HCT116 (cell line): ENCODE data around the gene NOS1. TPM values are rescaled to one million over a fixed set of nuclear protein-coding genes. Genes with fewer than 3 reads are reported as not detected.

Source experiments
- ATAC-seq: fragments of 200-7000 bp; cut with Tn5 transposase; 2 replicates; pipeline ENCODE4 v1.9.1; 2020; ENCODE audit warnings: mild to moderate bottlenecking, moderate library complexity
- BruUV-seq: library from RNA; stranded (reverse); fragments of 400-500 nt; replicated peaks from 2 replicates; lab custom pipeline; 2021; lab: Mats Ljungman, UMichigan
- CTCF ChIA-PET: fragments of 300-600 bp; sonication (Branson Sonifier 250); formaldehyde crosslinking; loops from one replicate; lab custom pipeline; 2021; ENCODE audit warnings: antibody characterized with exemption; lab: Charles Lee
- POLR2A ChIA-PET: fragments of 300-600, 350-600 bp; sonication (Branson Sonifier 250); formaldehyde crosslinking; loops from one replicate; lab custom pipeline; 2021; ENCODE audit warnings: antibody characterized with exemption; lab: Charles Lee
- RAD21 ChIA-PET, 2 experiments: fragments of 300-600 bp; sonication (Branson Sonifier 250); formaldehyde crosslinking; loops; one replicate each; lab custom pipeline; 2023; ENCODE audit warnings: low total read pairs in 2 of 2; ENCODE audit not compliant: uncharacterized antibody in 2 of 2, unreplicated experiment in 2 of 2, low non-redundant PET in 1 of 2; lab: Charles Lee
- DNase-seq: peaks from one replicate; pipeline ENCODE4 v3.0.0-alpha.2; 2010; ENCODE audit warnings: low read depth, low spot score
- H2AFZ ChIP-seq: fragments of 200-600 bp; shearing (Covaris generic), sonication (generic); 2 replicates; pipeline ENCODE4 v1.6.1; 2017; ENCODE audit warnings: low read depth, mixed run types, mixed read lengths, antibody characterized with exemption, low read length; ENCODE audit not compliant: poor library complexity, severe bottlenecking
- H3K27ac ChIP-seq: 2 replicates; pipeline ENCODE4 v1.5.1; 2012; ENCODE audit warnings: low read depth, low read length
- H3K27me3 ChIP-seq: fragments of 200-600 bp; sonication (generic); 2 replicates; pipeline ENCODE4 v1.6.1; 2016; ENCODE audit warnings: mixed run types, low read length, mixed read lengths; ENCODE audit not compliant: insufficient read depth
- H3K36me3 ChIP-seq, 2 experiments: fragments of 200-500 bp in 1 of 2; fragments of 200-600 bp in 1 of 2; sonication (Bioruptor generic) in 1 of 2; sonication (generic) in 1 of 2; 2 replicates each; pipeline versions ENCODE4 v1.5.1 to v1.6.1; 2014 to 2016; ENCODE audit warnings: low read length in 2 of 2, inconsistent platforms in 1 of 2, mixed read lengths in 1 of 2, mixed run types in 1 of 2; ENCODE audit not compliant: insufficient read depth in 2 of 2, control insufficient read depth in 1 of 2
- H3K4me1 ChIP-seq, 2 experiments: fragments of 200-600 bp in 1 of 2; sonication (generic) in 1 of 2; 2 replicates each; pipeline versions ENCODE4 v1.5.1 to v1.6.1; 2012 to 2017; ENCODE audit warnings: low read length in 2 of 2, inconsistent platforms in 1 of 2, mild to moderate bottlenecking in 1 of 2, mixed read lengths in 1 of 2, mixed run types in 1 of 2, moderate library complexity in 1 of 2; ENCODE audit not compliant: insufficient read depth in 2 of 2, control insufficient read depth in 1 of 2
- H3K4me2 ChIP-seq: fragments of 200-600 bp; sonication (generic); 2 replicates; pipeline ENCODE4 v1.6.1; 2017; ENCODE audit warnings: mixed run types, low read length, mixed read lengths
- H3K4me3 ChIP-seq, 2 experiments: fragments of 200-600 bp in 1 of 2; sonication (generic) in 1 of 2; replicated peaks in 1 of 2; 2 replicates each; pipeline ENCODE4 v1.5.1; 2011 to 2016; ENCODE audit warnings: low read length in 2 of 2, control low read depth in 1 of 2, low read depth in 1 of 2, mild to moderate bottlenecking in 1 of 2, mixed read lengths in 1 of 2, mixed run types in 1 of 2
- H3K79me2 ChIP-seq: fragments of 200-600 bp; sonication (generic); 2 replicates; pipeline ENCODE4 v1.6.1; 2017; ENCODE audit warnings: mild to moderate bottlenecking, mixed run types, low read length, moderate library complexity, mixed read lengths; ENCODE audit not compliant: insufficient read depth
- H3K9ac ChIP-seq: fragments of 200-600 bp; sonication (generic); 2 replicates; pipeline ENCODE4 v1.6.1; 2016; ENCODE audit warnings: low read length, mixed read lengths
- H3K9me2 ChIP-seq: fragments of 200-600 bp; sonication (generic), shearing (Covaris generic); 2 replicates; pipeline ENCODE4 v1.6.1; 2017; ENCODE audit warnings: mixed run types, mild to moderate bottlenecking, moderate library complexity; ENCODE audit not compliant: insufficient read depth
- H3K9me3 ChIP-seq, 2 experiments: fragments of 200-500 bp in 1 of 2; fragments of 200-600 bp in 1 of 2; sonication (Bioruptor generic) in 1 of 2; sonication (generic) in 1 of 2; 2 replicates each; pipeline ENCODE4 v1.6.1; 2014 to 2017; ENCODE audit warnings: low read length in 2 of 2, mixed read lengths in 2 of 2, inconsistent platforms in 1 of 2, low read depth in 1 of 2, mild to moderate bottlenecking in 1 of 2, mixed run types in 1 of 2, moderate library complexity in 1 of 2; ENCODE audit not compliant: control insufficient read depth in 1 of 2, insufficient read depth in 1 of 2
- H4K20me1 ChIP-seq: fragments of 200-600 bp; sonication (generic), shearing (Covaris generic); 2 replicates; pipeline ENCODE4 v1.6.1; 2017; ENCODE audit warnings: mixed run types, mild to moderate bottlenecking, moderate library complexity; ENCODE audit not compliant: insufficient read depth
- CBX3 ChIP-seq: IDR thresholded peaks from 2 replicates; pipeline ENCODE4 v1.6.1; 2012; ENCODE audit warnings: low read depth
- CEBPB ChIP-seq: IDR thresholded peaks from 2 replicates; pipeline ENCODE4 v1.6.1; 2012; ENCODE audit warnings: low read depth
- EZH2phosphoT487 ChIP-seq: fragments of 200-600 bp; IDR thresholded peaks from 2 replicates; pipeline ENCODE4 v1.6.1; 2018; ENCODE audit warnings: antibody characterized with exemption, borderline replicate concordance
- JUND ChIP-seq: IDR thresholded peaks from 2 replicates; pipeline ENCODE4 v1.6.1; 2012
- POLR2A ChIP-seq: IDR thresholded peaks from 2 replicates; pipeline ENCODE4 v1.7.0; 2011; ENCODE audit warnings: borderline replicate concordance; ENCODE audit not compliant: insufficient read depth, insufficient read length; ENCODE audit errors: extremely low read depth
- RAD21 ChIP-seq: IDR thresholded peaks from 2 replicates; pipeline ENCODE4 v1.6.1; 2012; ENCODE audit warnings: low read depth, mild to moderate bottlenecking
- SIN3A ChIP-seq: IDR thresholded peaks from 2 replicates; pipeline ENCODE4 v1.6.1; 2012; ENCODE audit warnings: low read depth
- TCF7L2 ChIP-seq: IDR thresholded peaks from 2 replicates; pipeline ENCODE4 v1.7.0; 2011; ENCODE audit warnings: borderline replicate concordance, inconsistent platforms; ENCODE audit not compliant: insufficient read depth, insufficient read length; ENCODE audit errors: extremely low read depth
- ZBTB33 ChIP-seq: IDR thresholded peaks from 2 replicates; pipeline ENCODE4 v1.6.1; 2011; ENCODE audit warnings: mild to moderate bottlenecking, low read length, moderate library complexity; ENCODE audit not compliant: insufficient replicate concordance; ENCODE audit errors: extremely low read depth
- ZNF274 ChIP-seq: fragments of 200-500 bp; sonication (Bioruptor generic); IDR thresholded peaks from 2 replicates; pipeline ENCODE4 v1.6.1; 2014; ENCODE audit warnings: mild to moderate bottlenecking, low read depth, low read length, inconsistent platforms
- intact Hi-C: fragments of 100-400 bp; cut with micrococcal nuclease; formaldehyde crosslinking; loops from 2 replicates; pipeline ENCODE4 v1.10.0; 2022
- total RNA-seq: library from RNA; stranded (reverse); gene quantifications from one replicate; pipeline ENCODE4 v1.2.1, GENCODE V29; 2021; ENCODE audit not compliant: unreplicated experiment

NOS1 gene
- total RNA-seq, 1 experiment from 2014 or later = 0.22 TPM

GRCh38 chr12:117298191-117298590, 63.2 kb downstream of the NOS1 start:
- no peaks in the 10 kb centered on the region for H3K9me3 ChIP-seq
- ChIA-PET CTCF (no interaction called here), POLR2A (no interaction called here), RAD21 (no interaction called here)
- H3K36me3 ChIP-seq = no peaks in the 10 kb centered on the region
- no peak overlapping the region for H3K9ac ChIP-seq
- no peaks in the 10 kb centered on the region for H3K79me2 ChIP-seq
- no peaks in the 10 kb centered on the region for H3K4me1 ChIP-seq
- BruUV-seq = no TSS peak
- no peak overlapping the region for H3K27ac ChIP-seq
- intact Hi-C loops = no loop called here
- no peaks in the 10 kb centered on the region for H3K9me2 ChIP-seq
- DNase-seq (no peak), ATAC-seq (no peak)
- H3K27me3 ChIP-seq = peaks cover 4% of the 10 kb centered on the region; the same call in 1 of the 2 replicates
- H3K4me3 ChIP-seq = no peak overlapping the region
- no peak overlapping the region for H3K4me2 ChIP-seq
- H4K20me1 ChIP-seq = no peaks in the 10 kb centered on the region
- H2AFZ ChIP-seq = no peak overlapping the region
- TF ChIP-seq SIN3A = no peak
- TF ChIP-seq ZNF274 = no peak
- TF ChIP-seq JUND = no peak
- TF ChIP-seq CEBPB = no peak
- TF ChIP-seq CBX3 = no peak
- no peak for TF ChIP-seq ZBTB33
- TF ChIP-seq EZH2phosphoT487 = no peak
- TF ChIP-seq POLR2A = no peak

GRCh38 chr12:117294189-117294603, 67.2 kb downstream of the NOS1 start:
- Histone ChIP-seq H3K9me3 (no peaks in the 10 kb centered on the region), H3K27ac (no peak overlapping the region), H3K27me3 (peaks cover 12% of the 10 kb centered on the region; the same call in 1 of the 2 replicates), H3K79me2 (no peaks in the 10 kb centered on the region), H3K36me3 (no peaks in the 10 kb centered on the region), H3K9me2 (no peaks in the 10 kb centered on the region), H2AFZ (no peak overlapping the region), H3K4me1 (no peaks in the 10 kb centered on the region), H4K20me1 (no peaks in the 10 kb centered on the region), H3K9ac (no peak overlapping the region), H3K4me2 (no peak overlapping the region), H3K4me3 (no peak overlapping the region)
- DNase-seq (no peak), ATAC-seq (no peak)
- no TSS peak for BruUV-seq
- ChIA-PET POLR2A (no interaction called here), RAD21 (no interaction called here), CTCF (no interaction called here)
- intact Hi-C loops = no loop called here
- TF ChIP-seq ZBTB33 (no peak), EZH2phosphoT487 (no peak), TCF7L2 (no peak), RAD21 (no peak)
